Measurements from ENCODE around the gene FAN1.
"Not testable (repeated sequence)": the region's sequence is repeated elsewhere in the genome, so short reads cannot be mapped to it uniquely, and the experiment has no call there.

FAN1 gene

DNA sequence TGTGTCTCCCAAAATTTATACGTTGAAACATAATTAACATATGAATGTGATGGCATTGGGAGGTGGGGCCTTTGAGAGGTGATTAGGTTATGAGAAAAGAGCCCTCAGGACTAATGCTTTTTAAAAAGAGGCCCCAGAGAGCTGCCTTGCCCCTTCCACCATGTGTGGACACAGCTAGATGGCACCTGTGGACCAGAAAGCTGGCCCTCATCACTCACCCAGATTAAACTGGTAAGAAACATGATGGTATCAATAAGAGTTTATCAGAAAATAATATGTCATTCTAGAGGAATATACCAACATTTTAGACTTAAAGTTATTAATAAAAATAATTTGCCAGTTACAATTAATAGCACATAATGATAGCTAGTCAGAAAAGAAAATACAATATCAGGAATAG, 25.2 kb upstream of the FAN1 start:
- TF ChIP-seq, protein P1, sequence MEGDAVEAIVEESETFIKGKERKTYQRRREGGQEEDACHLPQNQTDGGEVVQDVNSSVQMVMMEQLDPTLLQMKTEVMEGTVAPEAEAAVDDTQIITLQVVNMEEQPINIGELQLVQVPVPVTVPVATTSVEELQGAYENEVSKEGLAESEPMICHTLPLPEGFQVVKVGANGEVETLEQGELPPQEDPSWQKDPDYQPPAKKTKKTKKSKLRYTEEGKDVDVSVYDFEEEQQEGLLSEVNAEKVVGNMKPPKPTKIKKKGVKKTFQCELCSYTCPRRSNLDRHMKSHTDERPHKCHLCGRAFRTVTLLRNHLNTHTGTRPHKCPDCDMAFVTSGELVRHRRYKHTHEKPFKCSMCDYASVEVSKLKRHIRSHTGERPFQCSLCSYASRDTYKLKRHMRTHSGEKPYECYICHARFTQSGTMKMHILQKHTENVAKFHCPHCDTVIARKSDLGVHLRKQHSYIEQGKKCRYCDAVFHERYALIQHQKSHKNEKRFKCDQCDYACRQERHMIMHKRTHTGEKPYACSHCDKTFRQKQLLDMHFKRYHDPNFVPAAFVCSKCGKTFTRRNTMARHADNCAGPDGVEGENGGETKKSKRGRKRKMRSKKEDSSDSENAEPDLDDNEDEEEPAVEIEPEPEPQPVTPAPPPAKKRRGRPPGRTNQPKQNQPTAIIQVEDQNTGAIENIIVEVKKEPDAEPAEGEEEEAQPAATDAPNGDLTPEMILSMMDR (conservative IDR thresholded peaks at IDR 0.05) = no peak
- no peak for TF ChIP-seq ZFX (IDR thresholded peaks at IDR 0.05)
- H3K27ac ChIP-seq = no peak overlapping the region

DNA sequence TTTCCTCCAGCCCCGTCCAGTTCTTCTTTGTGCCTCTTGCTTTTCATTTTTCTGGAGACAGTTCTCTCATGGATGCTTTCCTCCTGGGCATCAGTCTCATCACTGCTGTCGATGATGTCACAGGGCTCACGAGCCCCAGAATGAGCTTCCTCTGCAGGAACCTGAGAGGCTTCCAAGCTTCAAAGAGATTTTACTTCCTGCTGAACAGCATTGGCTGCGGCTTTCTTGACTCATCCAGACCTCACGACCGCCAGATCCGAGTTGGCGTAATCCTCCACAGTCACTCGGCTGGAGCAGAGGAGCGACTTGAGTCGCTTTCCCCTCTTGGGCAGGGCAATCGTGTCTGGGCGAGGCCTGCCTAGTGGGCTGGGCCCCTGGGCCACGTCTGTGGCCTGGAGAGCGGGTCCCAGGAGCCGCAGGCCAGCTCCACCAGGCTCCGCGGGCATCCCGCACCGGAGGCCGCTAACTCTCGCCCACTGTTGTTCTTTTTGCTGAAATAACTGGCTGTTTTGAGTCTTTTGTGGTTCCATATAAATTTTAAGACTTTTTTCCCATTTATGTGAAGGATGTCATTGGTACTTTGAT, 20.8 kb upstream of the FAN1 start:
- TF ChIP-seq, protein P1 (conservative IDR thresholded peaks at IDR 0.05) = no peak
- no peak for TF ChIP-seq ZFX (IDR thresholded peaks at IDR 0.05)
- no peak overlapping the region for H3K27ac ChIP-seq

DNA sequence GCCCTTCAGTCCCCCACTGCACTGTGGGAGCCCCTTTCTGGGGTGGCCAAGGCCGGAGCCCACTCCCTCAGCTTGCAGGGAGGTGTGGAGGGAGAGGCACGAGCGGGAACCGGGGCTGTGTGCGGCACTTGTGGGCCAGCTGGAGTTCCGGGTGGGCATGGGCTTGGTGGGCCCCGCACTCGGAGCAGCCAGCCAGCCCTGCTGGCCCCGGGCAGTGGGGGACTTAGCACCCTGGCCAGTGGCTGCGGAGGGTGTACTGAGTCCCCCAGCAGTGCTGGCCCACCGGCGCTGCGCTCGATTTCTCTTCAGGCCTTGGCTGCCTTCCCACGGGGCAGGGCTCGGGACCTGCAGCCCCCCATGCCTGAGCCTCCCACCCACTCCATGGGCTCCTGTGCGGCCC, 20.0 kb upstream of the FAN1 start:
- H3K27ac ChIP-seq = not testable (repeated sequence)

DNA sequence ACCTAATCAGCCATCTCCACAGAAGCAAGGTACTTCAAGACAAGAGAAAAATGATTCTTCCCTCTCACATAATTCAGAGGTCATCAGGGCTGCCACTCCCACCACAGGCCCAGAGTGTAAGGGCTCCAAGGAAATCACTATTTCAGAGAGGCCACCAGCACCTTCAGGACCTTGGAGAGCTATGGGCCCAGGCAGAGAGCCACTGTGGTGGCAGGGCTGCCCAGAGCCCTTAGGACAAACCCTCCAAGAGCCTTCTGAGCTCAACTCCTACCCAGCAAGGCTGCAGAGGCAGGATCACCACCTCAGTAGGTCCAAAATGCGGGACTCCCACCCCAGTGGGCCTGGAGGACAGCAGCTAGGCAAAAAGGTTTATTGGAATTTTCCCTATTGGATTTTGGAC, 17.9 kb upstream of the FAN1 start:
- TF ChIP-seq ZFX (IDR thresholded peaks at IDR 0.05) = no peak
- TF ChIP-seq, protein P1 (conservative IDR thresholded peaks at IDR 0.05) = no peak
- H3K27ac ChIP-seq = no peak overlapping the region

DNA sequence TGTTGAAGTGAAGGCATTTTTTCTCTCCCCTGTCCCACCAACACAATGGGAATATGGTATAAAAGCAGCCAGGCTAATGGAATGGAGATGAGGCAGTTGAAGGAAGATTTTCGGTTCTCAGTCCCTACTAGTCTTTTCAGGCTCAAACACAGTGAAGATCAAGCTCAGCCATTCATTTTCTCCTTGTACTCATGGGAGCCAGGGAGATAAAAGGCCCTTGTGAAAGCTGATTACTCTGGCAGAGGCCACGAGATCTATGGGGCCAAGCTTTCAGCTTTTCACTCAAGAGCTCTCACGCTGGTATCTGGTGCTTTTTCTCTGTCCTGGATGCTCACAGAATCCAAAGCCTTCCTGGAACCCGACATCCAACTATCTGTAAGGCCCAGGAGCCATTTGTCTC, 14.5 kb upstream of the FAN1 start:
- TF ChIP-seq, protein P1 (conservative IDR thresholded peaks at IDR 0.05) = no peak
- TF ChIP-seq ZFX (IDR thresholded peaks at IDR 0.05) = no peak

DNA sequence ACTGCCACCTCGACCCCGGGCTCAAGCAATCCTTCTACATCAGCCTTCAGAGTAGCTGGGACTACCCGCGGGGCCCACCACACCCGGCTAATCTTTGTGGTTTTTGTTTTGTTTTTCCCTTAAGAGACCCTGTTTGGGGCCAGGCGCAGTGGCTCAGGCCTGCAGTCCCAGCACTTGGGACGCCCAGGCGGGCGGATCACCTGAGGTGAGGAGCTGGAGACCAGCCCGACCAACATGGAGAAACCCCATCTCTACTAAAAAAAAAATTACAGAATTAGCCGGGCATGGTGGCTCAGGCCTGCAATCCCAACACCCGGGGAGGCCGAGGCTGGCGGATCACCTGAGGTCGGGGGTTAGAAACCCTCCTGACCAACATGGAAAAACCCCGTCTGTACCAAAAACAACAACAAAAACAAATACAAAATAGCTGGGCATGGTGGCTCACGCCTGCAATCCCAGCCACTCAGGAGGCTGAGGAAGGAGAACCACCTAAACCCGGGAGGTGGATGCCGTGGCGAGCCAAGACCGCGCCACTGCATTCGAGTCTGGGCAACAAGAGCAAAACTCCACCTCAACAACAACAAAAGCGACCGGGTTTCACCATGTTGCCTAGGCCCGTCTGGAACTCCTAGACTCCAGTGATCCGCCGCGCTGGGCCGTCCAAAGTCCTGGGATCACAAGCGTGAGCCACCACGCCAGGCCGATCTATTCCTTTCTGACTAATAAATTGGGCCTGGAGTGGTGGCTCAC, 8.1 kb upstream of the FAN1 start:
- H3K27ac ChIP-seq = no peak overlapping the region
- TF ChIP-seq, protein P1 (conservative IDR thresholded peaks at IDR 0.05) = no peak
- no peak for TF ChIP-seq ZFX (IDR thresholded peaks at IDR 0.05)

More for the DNA sequence above, 14.5 kb upstream of the FAN1 start:
- H3K27ac ChIP-seq = no peak overlapping the region

DNA sequence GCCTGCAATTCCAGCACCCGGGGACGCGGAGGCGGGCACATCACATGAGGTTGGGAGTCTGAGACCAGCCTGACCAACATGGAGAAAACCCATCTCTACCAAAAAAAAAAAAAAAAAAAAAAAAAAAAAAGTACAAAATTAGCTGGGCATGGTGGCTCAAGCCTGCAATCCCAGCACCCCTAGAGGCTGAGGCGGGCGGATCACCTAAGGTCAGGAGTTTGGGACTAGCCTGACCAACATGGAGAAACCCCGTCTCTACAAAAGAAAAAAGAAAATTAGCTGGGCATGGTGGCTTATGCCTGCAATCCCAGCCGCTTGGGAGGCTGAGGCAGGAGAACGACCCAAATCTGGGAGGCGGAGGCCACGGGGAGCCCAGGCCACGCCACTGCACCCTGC, 7.5 kb upstream of the FAN1 start:
- TF ChIP-seq ZFX (IDR thresholded peaks at IDR 0.05) = no peak
- TF ChIP-seq, protein P1 (conservative IDR thresholded peaks at IDR 0.05) = no peak
- no peak overlapping the region for H3K27ac ChIP-seq

DNA sequence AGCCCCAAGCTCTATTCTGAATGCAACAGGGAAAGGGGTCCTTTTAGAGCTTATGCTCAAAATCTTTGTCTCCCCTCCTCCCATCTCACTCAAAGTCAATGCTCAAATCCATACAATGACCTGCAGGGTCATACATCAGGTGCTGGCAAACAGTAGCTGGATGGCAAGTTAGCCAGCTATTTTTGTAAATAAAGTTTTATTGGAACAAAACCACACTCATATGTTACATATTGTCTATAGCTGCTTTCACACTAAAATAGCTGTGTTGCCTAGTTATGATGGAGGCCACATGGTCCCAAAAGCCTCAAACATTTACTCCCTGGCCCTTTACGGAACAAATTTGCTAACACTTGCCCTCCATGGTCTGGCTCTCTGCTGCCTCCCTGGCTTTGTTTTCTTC, 1.8 kb upstream of the FAN1 start:
- TF ChIP-seq, protein P1 (conservative IDR thresholded peaks at IDR 0.05) = no peak
- no peak for TF ChIP-seq ZFX (IDR thresholded peaks at IDR 0.05)
- H3K27ac ChIP-seq = no peak overlapping the region
